ENCODE results near the gene INO80E. TPM values are rescaled to one million over a fixed set of nuclear protein-coding genes. Genes with fewer than 3 reads are reported as not detected.

INO80E gene
- total RNA-seq, 1 experiment from 2014 or later, result 104 TPM

Other genes with a start within 250 kb of the INO80E start
- gene ZG16, start 218.0 kb upstream of the INO80E start, total RNA-seq (2021; ENCODE audit: unreplicated experiment), result not detected
- gene KIF22, start 205.5 kb upstream of the INO80E start, total RNA-seq (2021; ENCODE audit: unreplicated experiment), result 111 TPM
- 426 TPM for gene MAZ, start 189.7 kb upstream of the INO80E start, total RNA-seq (2021; ENCODE audit: unreplicated experiment)
- gene PRRT2, start 184.0 kb upstream of the INO80E start, total RNA-seq (2021; ENCODE audit: unreplicated experiment), result 9.7 TPM
- gene PAGR1, start 180.1 kb upstream of the INO80E start, total RNA-seq (2021; ENCODE audit: unreplicated experiment), result 42.5 TPM
- 107 TPM for gene MVP, start 175.8 kb upstream of the INO80E start, total RNA-seq (2021; ENCODE audit: unreplicated experiment)
- 71.6 TPM for gene CDIPT, start 133.0 kb upstream of the INO80E start, total RNA-seq (2021; ENCODE audit: unreplicated experiment)
- 70.7 TPM for gene SEZ6L2, start 96.7 kb upstream of the INO80E start, total RNA-seq (2021; ENCODE audit: unreplicated experiment)
- gene ASPHD1, start 95.8 kb upstream of the INO80E start, total RNA-seq (2021; ENCODE audit: unreplicated experiment), result 87.0 TPM
- gene KCTD13, start 70.0 kb upstream of the INO80E start, total RNA-seq (2021; ENCODE audit: unreplicated experiment), result 45.7 TPM
- gene TMEM219, start 34.2 kb upstream of the INO80E start, total RNA-seq (2021; ENCODE audit: unreplicated experiment), result 161 TPM
- gene TAOK2, start 22.4 kb upstream of the INO80E start, total RNA-seq (2021; ENCODE audit: unreplicated experiment), result 99.4 TPM
- 25.3 TPM for gene HIRIP3, start 624 bp upstream of the INO80E start, total RNA-seq (2021; ENCODE audit: unreplicated experiment)
- gene DOC2A, start 14.8 kb downstream of the INO80E start, total RNA-seq (2021; ENCODE audit: unreplicated experiment), result 3.2 TPM
- not detected for gene C16orf92, start 27.0 kb downstream of the INO80E start, total RNA-seq (2021; ENCODE audit: unreplicated experiment)
- 3.5 TPM for gene TLCD3B, start 35.0 kb downstream of the INO80E start, total RNA-seq (2021; ENCODE audit: unreplicated experiment)
- gene ALDOA, start 69.5 kb downstream of the INO80E start, total RNA-seq (2021; ENCODE audit: unreplicated experiment), result 2,516 TPM
- 186 TPM for gene PPP4C, start 79.8 kb downstream of the INO80E start, total RNA-seq (2021; ENCODE audit: unreplicated experiment)
- 0.46 TPM for gene TBX6, start 95.7 kb downstream of the INO80E start, total RNA-seq (2021; ENCODE audit: unreplicated experiment)
- 0.69 TPM for gene YPEL3, start 100.0 kb downstream of the INO80E start, total RNA-seq (2021; ENCODE audit: unreplicated experiment)
- gene GDPD3, start 117.3 kb downstream of the INO80E start, total RNA-seq (2021; ENCODE audit: unreplicated experiment), result 2.5 TPM
- 47.1 TPM for gene MAPK3, start 127.0 kb downstream of the INO80E start, total RNA-seq (2021; ENCODE audit: unreplicated experiment)
- gene CORO1A, start 187.4 kb downstream of the INO80E start, total RNA-seq (2021; ENCODE audit: unreplicated experiment), result 3.7 TPM
- gene BOLA2B, start 197.4 kb downstream of the INO80E start, total RNA-seq (2021; ENCODE audit: unreplicated experiment), result 178 TPM
- gene SLX1A, start 197.6 kb downstream of the INO80E start, total RNA-seq (2021; ENCODE audit: unreplicated experiment), result 18.5 TPM
- 16.8 TPM for gene SULT1A3, start 203.0 kb downstream of the INO80E start, total RNA-seq (2021; ENCODE audit: unreplicated experiment)